GM10847 (cell line): ENCODE data around the gene PAPSS1.

Experiments used
- POLR2A ChIP-seq: IDR thresholded peaks from 2 replicates; pipeline ENCODE4 v1.6.1; 2011; ENCODE audit not compliant: insufficient read length; ENCODE audit errors: extremely low read depth

Gene PAPSS1

GRCh38 chr4:107705742-107706556 lies 14.1 kb downstream of the PAPSS1 start:
- TF ChIP-seq POLR2A = no peak

- TF ChIP-seq POLR2A = no peak
Observed at GRCh38 chr4:107701565-107701964, 18.5 kb downstream of the PAPSS1 start.

- no peak for TF ChIP-seq POLR2A
Observed at GRCh38 chr4:107699466-107700206, 20.4 kb downstream of the PAPSS1 start.

GRCh38 chr4:107693132-107693531 lies 26.9 kb downstream of the PAPSS1 start:
- no peak for TF ChIP-seq POLR2A

- no peak for TF ChIP-seq POLR2A
Observed at GRCh38 chr4:107692202-107692601, 27.8 kb downstream of the PAPSS1 start.

GRCh38 chr4:107691378-107691777 lies 28.7 kb downstream of the PAPSS1 start:
- TF ChIP-seq POLR2A = no peak

GRCh38 chr4:107689912-107690587 lies 30.0 kb downstream of the PAPSS1 start:
- TF ChIP-seq POLR2A = no peak

GRCh38 chr4:107688421-107688820 lies 31.6 kb downstream of the PAPSS1 start:
- no peak for TF ChIP-seq POLR2A

- TF ChIP-seq POLR2A = no peak
Observed at GRCh38 chr4:107685740-107686139, 34.3 kb downstream of the PAPSS1 start.

GRCh38 chr4:107683873-107684272 lies 36.2 kb downstream of the PAPSS1 start:
- no peak for TF ChIP-seq POLR2A

- no peak for TF ChIP-seq POLR2A
Observed at GRCh38 chr4:107682306-107682705, 37.7 kb downstream of the PAPSS1 start.

- no peak for TF ChIP-seq POLR2A
Observed at GRCh38 chr4:107669068-107669467, 51.0 kb downstream of the PAPSS1 start.

- no peak for TF ChIP-seq POLR2A
Observed at GRCh38 chr4:107666134-107666533, 53.9 kb downstream of the PAPSS1 start.

GRCh38 chr4:107665001-107665400 lies 55.0 kb downstream of the PAPSS1 start:
- no peak for TF ChIP-seq POLR2A

GRCh38 chr4:107658400-107659336 lies 61.4 kb downstream of the PAPSS1 start:
- no peak for TF ChIP-seq POLR2A

- no peak for TF ChIP-seq POLR2A
Observed at GRCh38 chr4:107655289-107655688, 64.7 kb downstream of the PAPSS1 start.
